Activated CD4-positive, alpha-beta T cell treated with anti-CD3 and anti-CD28 coated beads, Interleukin-2, amount 50 U/mL, for 4 hours (primary cell): ENCODE results near the gene MYMX.
"Not testable (repeated sequence)": the region's sequence is repeated elsewhere in the genome, so short reads cannot be mapped to it uniquely, and the experiment has no call there.

Experiments
- DNase-seq, 2 experiments: peaks; one replicate each; pipeline ENCODE4 v3.0.0-alpha.2; 2020

The MYMX gene

GRCh38 chr6:44220913-44221290 lies 4.2 kb downstream of the MYMX start:
- no peak for DNase-seq

GRCh38 chr6:44221291-44221960 lies 4.7 kb downstream of the MYMX start:
- peak; percentile 62 to 65 for DNase-seq

- DNase-seq = no peak
Observed at GRCh38 chr6:44221961-44222335, 5.2 kb downstream of the MYMX start.

GRCh38 chr6:44222486-44223318 lies 6.0 kb downstream of the MYMX start:
- DNase-seq = no peak

GRCh38 chr6:44223319-44224028 lies 6.7 kb downstream of the MYMX start, which contains the start of gene SLC29A1:
TSS of gene SLC29A1 (plus strand) at chr6:44223595. CDS start at chr6:44227314, 3,719 bp downstream.
- DNase-seq = peak; percentile 82 to 83

GRCh38 chr6:44224029-44224964 lies 7.6 kb downstream of the MYMX start:
- DNase-seq = no peak

- no peak for DNase-seq
Observed at GRCh38 chr6:44224965-44225305, 8.2 kb downstream of the MYMX start.

- no peak for DNase-seq
Observed at GRCh38 chr6:44225579-44226325, 9.0 kb downstream of the MYMX start.

GRCh38 chr6:44226368-44227147 lies 9.8 kb downstream of the MYMX start:
- no peak for DNase-seq

GRCh38 chr6:44227148-44227793 lies 10.5 kb downstream of the MYMX start:
- no peak for DNase-seq

GRCh38 chr6:44228031-44228430 lies 11.3 kb downstream of the MYMX start:
- DNase-seq = no peak

- DNase-seq = no peak
Observed at GRCh38 chr6:44228433-44228832, 11.7 kb downstream of the MYMX start.

- DNase-seq = no peak
Observed at GRCh38 chr6:44228836-44229235, 12.1 kb downstream of the MYMX start.

- no peak for DNase-seq
Observed at GRCh38 chr6:44229376-44230033, 12.8 kb downstream of the MYMX start.

GRCh38 chr6:44230034-44230675 lies 13.4 kb downstream of the MYMX start:
- no peak for DNase-seq

GRCh38 chr6:44231426-44231825 lies 14.7 kb downstream of the MYMX start:
- DNase-seq = not testable (repeated sequence)

- DNase-seq = no peak
Observed at GRCh38 chr6:44232676-44233566, 16.2 kb downstream of the MYMX start.

GRCh38 chr6:44233567-44234100 lies 16.9 kb downstream of the MYMX start:
- no peak for DNase-seq
